ENCODE results near the gene LAMA3. TPM values are rescaled to one million over a fixed set of nuclear protein-coding genes. Genes with fewer than 3 reads are reported as not detected.
"Not testable (repeated sequence)": the region's sequence is repeated elsewhere in the genome, so short reads cannot be mapped to it uniquely, and the experiment has no call there.

Gene LAMA3
- total RNA-seq, 1 experiment from 2014 or later = 26.7 TPM

GRCh38 chr18:23701544-23702064 lies 12.4 kb downstream of the LAMA3 start:
- in situ Hi-C loops (cut with HindIII; ENCODE audit: low pct_unique_long_range_greater_than_20kb, low sequenced_read_pairs) = no loop called here

GRCh38 chr18:23702606-23703005 lies 13.4 kb downstream of the LAMA3 start:
- in situ Hi-C loops (cut with HindIII; ENCODE audit: low pct_unique_long_range_greater_than_20kb, low sequenced_read_pairs) = no loop called here
- no peak for DNase-seq (ENCODE audit: low read depth)

More at GRCh38 chr18:23701544-23702064, 12.4 kb downstream of the LAMA3 start:
- DNase-seq (ENCODE audit: low read depth) = no peak

- in situ Hi-C loops (cut with HindIII; ENCODE audit: low pct_unique_long_range_greater_than_20kb, low sequenced_read_pairs) = no loop called here
- peak; percentile 42 for DNase-seq (ENCODE audit: low read depth)
Observed at GRCh38 chr18:23703057-23703986, 14.1 kb downstream of the LAMA3 start.

GRCh38 chr18:23703987-23704384 lies 14.7 kb downstream of the LAMA3 start:
- in situ Hi-C loops (cut with HindIII; ENCODE audit: low pct_unique_long_range_greater_than_20kb, low sequenced_read_pairs) = no loop called here
- DNase-seq (ENCODE audit: low read depth) = no peak

- in situ Hi-C loops (cut with HindIII; ENCODE audit: low pct_unique_long_range_greater_than_20kb, low sequenced_read_pairs) = no loop called here
- DNase-seq (ENCODE audit: low read depth) = no peak
Observed at GRCh38 chr18:23704806-23705205, 15.6 kb downstream of the LAMA3 start.

GRCh38 chr18:23706971-23707640 lies 17.9 kb downstream of the LAMA3 start:
- in situ Hi-C loops (cut with HindIII; ENCODE audit: low pct_unique_long_range_greater_than_20kb, low sequenced_read_pairs) = no loop called here
- no peak for DNase-seq (ENCODE audit: low read depth)

GRCh38 chr18:23710068-23710527 lies 20.8 kb downstream of the LAMA3 start:
- in situ Hi-C loops (cut with HindIII; ENCODE audit: low pct_unique_long_range_greater_than_20kb, low sequenced_read_pairs) = no loop called here
- DNase-seq (ENCODE audit: low read depth) = no peak

GRCh38 chr18:23710946-23711345 lies 21.7 kb downstream of the LAMA3 start:
- DNase-seq (ENCODE audit: low read depth) = no peak
- in situ Hi-C loops (cut with HindIII; ENCODE audit: low pct_unique_long_range_greater_than_20kb, low sequenced_read_pairs) = no loop called here

- in situ Hi-C loops (cut with HindIII; ENCODE audit: low pct_unique_long_range_greater_than_20kb, low sequenced_read_pairs) = no loop called here
Observed at GRCh38 chr18:23711426-23711825, 22.2 kb downstream of the LAMA3 start.

GRCh38 chr18:23712445-23712844 lies 23.2 kb downstream of the LAMA3 start:
- DNase-seq (ENCODE audit: low read depth) = peak; percentile 29
- in situ Hi-C loops (cut with HindIII; ENCODE audit: low pct_unique_long_range_greater_than_20kb, low sequenced_read_pairs) = no loop called here

More at GRCh38 chr18:23711426-23711825, 22.2 kb downstream of the LAMA3 start:
- DNase-seq (ENCODE audit: low read depth) = no peak

GRCh38 chr18:23714576-23714975 lies 25.3 kb downstream of the LAMA3 start:
- no peak for DNase-seq (ENCODE audit: low read depth)
- in situ Hi-C loops (cut with HindIII; ENCODE audit: low pct_unique_long_range_greater_than_20kb, low sequenced_read_pairs) = no loop called here

- in situ Hi-C loops (cut with HindIII; ENCODE audit: low pct_unique_long_range_greater_than_20kb, low sequenced_read_pairs) = not testable (repeated sequence)
- DNase-seq (ENCODE audit: low read depth) = peak; percentile 62
Observed at GRCh38 chr18:23716079-23716478, 26.8 kb downstream of the LAMA3 start.

- no peak for DNase-seq (ENCODE audit: low read depth)
- in situ Hi-C loops (cut with HindIII; ENCODE audit: low pct_unique_long_range_greater_than_20kb, low sequenced_read_pairs) = no loop called here
Observed at GRCh38 chr18:23716516-23716915, 27.3 kb downstream of the LAMA3 start.

GRCh38 chr18:23716966-23717365 lies 27.7 kb downstream of the LAMA3 start:
- in situ Hi-C loops (cut with HindIII; ENCODE audit: low pct_unique_long_range_greater_than_20kb, low sequenced_read_pairs) = no loop called here

GRCh38 chr18:23718243-23718720 lies 29.0 kb downstream of the LAMA3 start:
- in situ Hi-C loops (cut with HindIII; ENCODE audit: low pct_unique_long_range_greater_than_20kb, low sequenced_read_pairs) = no loop called here

More at GRCh38 chr18:23716966-23717365, 27.7 kb downstream of the LAMA3 start:
- DNase-seq (ENCODE audit: low read depth) = no peak

GRCh38 chr18:23718731-23719130 lies 29.5 kb downstream of the LAMA3 start:
- no peak for DNase-seq (ENCODE audit: low read depth)
- in situ Hi-C loops (cut with HindIII; ENCODE audit: low pct_unique_long_range_greater_than_20kb, low sequenced_read_pairs) = no loop called here

More at GRCh38 chr18:23718243-23718720, 29.0 kb downstream of the LAMA3 start:
- peak; percentile 76 for DNase-seq (ENCODE audit: low read depth)

- peak; percentile 93 for DNase-seq (ENCODE audit: low read depth)
- in situ Hi-C loops (cut with HindIII; ENCODE audit: low pct_unique_long_range_greater_than_20kb, low sequenced_read_pairs) = no loop called here
Observed at GRCh38 chr18:23719634-23720201, 30.5 kb downstream of the LAMA3 start.

GRCh38 chr18:23721696-23722480 lies 32.6 kb downstream of the LAMA3 start:
- in situ Hi-C loops (cut with HindIII; ENCODE audit: low pct_unique_long_range_greater_than_20kb, low sequenced_read_pairs) = no loop called here
- DNase-seq (ENCODE audit: low read depth) = no peak
